Ovary (tissue), 9 donors: ENCODE data around the gene PEPD. TPM values are rescaled to one million over a fixed set of nuclear protein-coding genes. Genes with fewer than 3 reads are reported as not detected.

Experiments
- DNase-seq, 5 donors: peaks; one replicate each; pipeline ENCODE4 v3.0.0-alpha.2; 2019 to 2020
- H3K27ac ChIP-seq, 2 donors: fragments of 200-600 bp; one replicate each; pipeline versions ENCODE4 v1.5.1 to v1.8.0; 2019 to 2022
- H3K27me3 ChIP-seq: fragments of 200-600 bp; one replicate; pipeline ENCODE4 v1.8.0; 2022
- H3K36me3 ChIP-seq: fragments of 200-600 bp; sonication (generic); one replicate; pipeline ENCODE4 v1.5.1; 2019
- H3K4me1 ChIP-seq: one replicate; pipeline ENCODE4 v1.8.1; 2013; ENCODE audit warnings: mild to moderate bottlenecking, moderate library complexity; ENCODE audit not compliant: insufficient read depth
- H3K4me3 ChIP-seq: fragments of 200-600 bp; sonication (generic); one replicate; pipeline ENCODE4 v1.5.1; 2017
- H3K9me3 ChIP-seq, 2 donors: fragments of 200-600 bp in 1 of 2; sonication (generic) in 1 of 2; one replicate each; pipeline versions ENCODE4 v1.5.1 to v1.8.1; 2013 to 2019; ENCODE audit warnings: mild to moderate bottlenecking in 1 of 2, moderate library complexity in 1 of 2
- EP300 ChIP-seq: sonication (generic); formaldehyde crosslinking; IDR thresholded peaks from one replicate; pipeline ENCODE4 v1.6.1; 2017; ENCODE audit warnings: antibody characterized with exemption
- POLR2A ChIP-seq: fragments of 450-650 bp; IDR thresholded peaks from one replicate; pipeline ENCODE4 v1.6.1; 2017; ENCODE audit warnings: antibody characterized with exemption, mild to moderate bottlenecking, moderate library complexity
- WGBS, 3 donors: extraction: QIAGEN DNeasy Blood & Tissue Kit in 1 of 3; methylation state at CpG; one replicate each; pipeline versions ENCODE4 v1.1.5 to v1.1.7; 2013 to 2017; 5-methylcytosine and 5-hydroxymethylcytosine counted together
- intact Hi-C, 4 donors: fragments of 100-400 bp; cut with DNase I; formaldehyde crosslinking; loops; one replicate each; pipeline versions ENCODE4 v1.11.0 to v1.15.1; 2022 to 2023
- polyA plus RNA-seq, 2 donors: library from polyadenylated mRNA; stranded (reverse); fragments of 200-250 nt in 1 of 2; fragments of 350-450 nt in 1 of 2; fragmentation: Illumina TruSeq in 1 of 2; extraction: RNeasy Lipid Tissue Mini Kit (QIAGEN cat#74804) in 1 of 2; gene quantifications; one replicate each; pipeline ENCODE4 v1.2.3, GENCODE V29; 2013 to 2014
- total RNA-seq, 7 donors: library from RNA; depleted of rRNA in 2 of 7; stranded (reverse); fragments of >200 nt in 2 of 7; fragmentation: NEBNext Ultra II Directional in 3 of 7; extraction: Animal tissue kit (Norgen Biotek cat#: 25700) in 3 of 7; gene quantifications; one replicate each; pipeline versions ENCODE4 v1.1.0 to v1.2.4, GENCODE V29; 2016 to 2023
- TF ChIP-seq, protein P1 (sequence below), 3 donors: fragments of 450-650 bp in 2 of 3; fragments of 200-600 bp in 1 of 3; IDR thresholded peaks; one replicate each; pipeline versions ENCODE4 v1.5.1 to v1.8.0; 2016 to 2022; ENCODE audit warnings: antibody characterized with exemption in 3 of 3, mild to moderate bottlenecking in 1 of 3
- donor health status: DM: no; HTN: no; CAD: no; lungs with moderate emphysema.
- donor health status: DM: no; HTN: no; CAD: no.
- donor health status: Bipolar disorder and iron deficiency.
- donor health status: DM: yes; HTN: yes; CAD: no.
- donor health status: DM: no; HTN: no; CAD: no.
- donor health status: DM: yes; HTN: yes; CAD: no.

The PEPD gene
- total and polyA plus RNA-seq, 9 donors, result 38.7 to 66.9 (median 58.9) TPM

DNA sequence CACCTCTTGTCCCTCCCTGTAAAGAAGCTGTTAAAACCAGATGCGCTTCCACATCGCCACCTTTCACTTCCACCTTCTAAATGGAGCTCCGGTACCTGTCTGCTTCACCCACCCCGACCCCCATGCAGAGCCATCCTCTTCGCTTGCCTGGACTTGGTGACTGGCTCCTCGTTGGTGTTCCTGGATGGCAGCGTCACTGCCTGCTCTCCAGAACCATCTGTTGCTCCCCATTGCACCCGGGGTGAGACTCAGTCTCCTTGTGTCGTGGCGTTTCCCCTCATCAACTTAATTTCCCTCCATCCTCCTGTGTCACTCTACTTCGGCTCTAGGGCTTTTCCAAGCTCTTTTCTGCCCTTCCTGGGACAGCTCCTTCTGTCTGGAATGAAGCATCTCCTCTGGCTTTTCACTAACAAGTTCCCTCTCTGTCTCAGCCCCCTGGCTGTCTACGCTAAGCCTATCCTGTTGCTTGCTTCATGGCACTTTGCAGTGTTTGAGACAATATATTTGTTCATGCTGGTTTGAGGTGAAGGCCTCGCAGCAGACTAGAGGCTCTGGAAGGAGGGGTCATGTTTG is 137.8 kb downstream of the PEPD start:
- intact Hi-C loops, result no loop called here

DNA sequence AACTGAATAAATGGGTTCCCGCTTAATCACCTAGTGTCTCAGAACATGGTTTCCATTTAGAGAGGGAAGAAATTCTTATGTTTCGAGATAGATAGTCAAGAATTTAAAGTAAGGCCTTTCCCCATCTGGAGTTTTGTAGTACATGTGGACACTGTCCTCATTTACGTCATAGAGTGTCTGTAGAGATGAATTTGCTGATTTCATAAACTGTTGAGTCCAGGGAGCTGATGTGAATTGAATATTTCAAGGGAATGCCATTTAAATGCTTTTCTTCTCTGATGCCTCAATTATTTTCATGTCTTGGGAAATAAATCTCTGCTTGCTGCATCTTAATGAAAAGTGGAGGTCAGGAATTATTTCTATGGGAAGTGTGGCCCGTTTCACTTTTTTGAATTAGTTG is 138.6 kb downstream of the PEPD start:
- H3K36me3 ChIP-seq, result no peaks in the 10 kb centered on the region
- WGBS, 3 donors, result 88 to 89% (median 89%) methylated on average over 4 of the region's 4 CpGs

More for the DNA sequence above, 137.8 kb downstream of the PEPD start:
- Histone ChIP-seq H3K36me3 (no peaks in the 10 kb centered on the region), H3K27me3 (no peaks in the 10 kb centered on the region), H3K4me1 (no peaks in the 10 kb centered on the region), H3K9me3 (no peaks in the 10 kb centered on the region), H3K4me3 (no peak overlapping the region), H3K27ac (no peak overlapping the region)
- DNase-seq, result no peak
- 94 to 97% (median 96%) methylated on average over 13 of the region's 13 CpGs for WGBS, 3 donors
- TF ChIP-seq, protein P1, sequence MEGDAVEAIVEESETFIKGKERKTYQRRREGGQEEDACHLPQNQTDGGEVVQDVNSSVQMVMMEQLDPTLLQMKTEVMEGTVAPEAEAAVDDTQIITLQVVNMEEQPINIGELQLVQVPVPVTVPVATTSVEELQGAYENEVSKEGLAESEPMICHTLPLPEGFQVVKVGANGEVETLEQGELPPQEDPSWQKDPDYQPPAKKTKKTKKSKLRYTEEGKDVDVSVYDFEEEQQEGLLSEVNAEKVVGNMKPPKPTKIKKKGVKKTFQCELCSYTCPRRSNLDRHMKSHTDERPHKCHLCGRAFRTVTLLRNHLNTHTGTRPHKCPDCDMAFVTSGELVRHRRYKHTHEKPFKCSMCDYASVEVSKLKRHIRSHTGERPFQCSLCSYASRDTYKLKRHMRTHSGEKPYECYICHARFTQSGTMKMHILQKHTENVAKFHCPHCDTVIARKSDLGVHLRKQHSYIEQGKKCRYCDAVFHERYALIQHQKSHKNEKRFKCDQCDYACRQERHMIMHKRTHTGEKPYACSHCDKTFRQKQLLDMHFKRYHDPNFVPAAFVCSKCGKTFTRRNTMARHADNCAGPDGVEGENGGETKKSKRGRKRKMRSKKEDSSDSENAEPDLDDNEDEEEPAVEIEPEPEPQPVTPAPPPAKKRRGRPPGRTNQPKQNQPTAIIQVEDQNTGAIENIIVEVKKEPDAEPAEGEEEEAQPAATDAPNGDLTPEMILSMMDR (IDR thresholded peaks at IDR 0.05), result no peak
- no peak for TF ChIP-seq EP300
- TF ChIP-seq POLR2A, result no peak

DNA sequence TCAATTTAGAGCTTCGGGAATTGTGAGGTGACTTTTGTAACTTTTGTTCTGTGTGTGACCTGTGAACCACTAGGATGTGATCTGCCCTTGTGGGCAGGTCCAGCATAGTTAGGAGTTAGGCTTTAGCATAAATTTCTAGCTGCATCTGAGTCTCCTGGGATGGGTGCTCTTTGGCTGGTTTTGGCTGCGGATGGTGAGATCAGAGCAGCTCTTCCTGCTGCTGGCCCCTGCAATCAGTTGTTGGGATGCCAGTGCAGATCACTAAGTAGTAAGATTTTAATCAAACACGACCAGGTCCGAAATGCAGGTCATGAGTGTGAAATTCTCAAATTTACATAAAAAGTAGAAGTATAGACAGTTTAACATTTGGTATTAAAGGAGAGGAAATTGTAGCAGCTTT is 139.6 kb downstream of the PEPD start:
- Histone ChIP-seq H3K4me3 (no peak overlapping the region), H3K4me1 (no peaks in the 10 kb centered on the region), H3K9me3 (no peaks in the 10 kb centered on the region), H3K27me3 (no peaks in the 10 kb centered on the region), H3K36me3 (no peaks in the 10 kb centered on the region), H3K27ac (no peak overlapping the region)
- intact Hi-C loops, result no loop called here
- no peak for TF ChIP-seq EP300
- no peak for TF ChIP-seq POLR2A
- TF ChIP-seq, protein P1 (IDR thresholded peaks at IDR 0.05), result no peak
- 83 to 92% (median 90%) methylated on average over 4 of the region's 4 CpGs for WGBS, 3 donors
- DNase-seq, result no peak

More for the DNA sequence above, 138.6 kb downstream of the PEPD start:
- no peaks in the 10 kb centered on the region for H3K27me3 ChIP-seq
- no peak for TF ChIP-seq POLR2A
- TF ChIP-seq, protein P1 (IDR thresholded peaks at IDR 0.05), result no peak
- no peak for TF ChIP-seq EP300
- intact Hi-C loops, result no loop called here
- H3K4me1 ChIP-seq, result no peaks in the 10 kb centered on the region
- H3K9me3 ChIP-seq, result no peaks in the 10 kb centered on the region
- no peak overlapping the region for H3K4me3 ChIP-seq
- H3K27ac ChIP-seq, result no peak overlapping the region
- DNase-seq, result no peak

DNA sequence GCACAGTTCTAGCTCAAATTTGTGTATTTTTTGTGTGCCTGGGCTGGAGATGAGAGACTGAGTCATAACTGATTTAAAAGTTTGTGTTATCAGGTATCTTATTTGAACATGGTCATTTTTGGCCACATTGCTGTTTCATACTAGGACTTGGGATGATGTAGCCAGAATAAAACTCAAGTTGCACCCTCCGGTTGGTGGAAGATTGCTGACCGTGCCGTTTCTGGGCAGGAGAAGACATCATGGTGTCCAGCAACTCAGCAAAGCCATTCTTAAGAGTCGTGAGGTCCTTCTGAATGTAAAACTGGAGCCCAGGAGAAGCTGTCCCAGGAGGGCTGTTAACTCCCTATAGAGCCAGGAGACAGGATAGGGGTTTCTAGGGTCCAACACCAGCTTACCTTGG is 140.5 kb downstream of the PEPD start:
- H3K4me1 ChIP-seq, result peaks cover 4% of the 10 kb centered on the region
- WGBS, 3 donors, result 89 to 97% (median 95%) methylated on average over 4 of the region's 4 CpGs
- no peaks in the 10 kb centered on the region for H3K27me3 ChIP-seq
- no peak overlapping the region for H3K4me3 ChIP-seq
- H3K9me3 ChIP-seq, result no peaks in the 10 kb centered on the region
- H3K27ac ChIP-seq, result no peak overlapping the region
- no peak for DNase-seq
- intact Hi-C loops, result no loop called here
- TF ChIP-seq POLR2A (no peak), EP300 (no peak)
- TF ChIP-seq, protein P1 (IDR thresholded peaks at IDR 0.05), result no peak
- no peaks in the 10 kb centered on the region for H3K36me3 ChIP-seq
